Gastroesophageal sphincter (tissue), 4 donors: ENCODE measurements around the gene PNMA6E. TPM values are rescaled to one million over a fixed set of nuclear protein-coding genes. Genes with fewer than 3 reads are reported as not detected.

Experiments used
- ATAC-seq: fragments of 150-250 bp; one replicate; pipeline ENCODE4 v1.9.1; 2016; ENCODE audit warnings: mild to moderate bottlenecking, moderate library complexity
- H3K27ac ChIP-seq, 4 donors: fragments of 200-600 bp; sonication (generic) in 3 of 4; 1 replicate in 3 of 4; 2 replicates in 1 of 4; pipeline ENCODE4 v1.5.1; 2016 to 2019
- H3K27me3 ChIP-seq: fragments of 200-600 bp; sonication (generic); one replicate; pipeline ENCODE4 v1.5.1; 2019
- H3K36me3 ChIP-seq, 2 donors: fragments of 200-600 bp; sonication (generic); one replicate each; pipeline ENCODE4 v1.5.1; 2019; ENCODE audit warnings: control low read depth in 1 of 2
- H3K4me1 ChIP-seq, 3 donors: fragments of 200-600 bp; sonication (generic); 1 replicate in 2 of 3; 2 replicates in 1 of 3; pipeline ENCODE4 v1.5.1; 2016 to 2019; ENCODE audit warnings: control low read depth in 2 of 3
- H3K4me3 ChIP-seq, 2 donors: fragments of 200-600 bp; sonication (generic); one replicate each; pipeline ENCODE4 v1.5.1; 2019; ENCODE audit warnings: mild to moderate bottlenecking in 1 of 2, moderate library complexity in 1 of 2
- H3K9me3 ChIP-seq, 3 donors: fragments of 200-600 bp; sonication (generic); one replicate each; pipeline ENCODE4 v1.5.1; 2017 to 2019; ENCODE audit warnings: control low read depth in 2 of 3
- CTCF ChIP-seq, 4 experiments: fragments of 200-600 bp in 2 of 4; fragments of 450-650 bp in 2 of 4; sonication (generic) in 1 of 4; IDR thresholded peaks; one replicate each; pipeline ENCODE4 v1.5.1; 2017 to 2019; ENCODE audit warnings: antibody characterized with exemption in 4 of 4, mild to moderate bottlenecking in 2 of 4, moderate library complexity in 2 of 4
- EP300 ChIP-seq: sonication (generic); formaldehyde crosslinking; IDR thresholded peaks from one replicate; pipeline ENCODE4 v1.6.1; 2017; ENCODE audit warnings: antibody characterized with exemption, mild to moderate bottlenecking
- POLR2A ChIP-seq, 2 donors: fragments of 450-650 bp; IDR thresholded peaks; one replicate each; pipeline ENCODE4 v1.6.1; 2017; ENCODE audit warnings: antibody characterized with exemption in 2 of 2, mild to moderate bottlenecking in 2 of 2, moderate library complexity in 1 of 2
- POLR2AphosphoS5 ChIP-seq: sonication (generic); formaldehyde crosslinking; IDR thresholded peaks from one replicate; pipeline ENCODE4 v1.6.1; 2017; ENCODE audit warnings: antibody characterized with exemption
- WGBS, 2 donors: methylation state at CpG; one replicate each; pipeline ENCODE4 v1.1.5; 2018; ENCODE audit warnings: low coverage in 1 of 2; 5-methylcytosine and 5-hydroxymethylcytosine counted together
- total RNA-seq, 4 donors: library from RNA; depleted of rRNA; stranded (reverse); fragments of >200 nt; gene quantifications; one replicate each; pipeline ENCODE4 v1.1.0, GENCODE V29; 2016

The PNMA6E gene
- total RNA-seq, 4 donors from 2014 or later = not detected

GRCh38 chrX:153417637-153418036 lies 16.5 kb upstream of the PNMA6E start:
- 100% methylated on average over 3 of the region's 8 CpGs; no CpG with 5 or more reads in 1 of the 2 donors for WGBS, 2 donors
- peaks cover 0 to 22% of the 10 kb centered on the region in 2 donors for H3K36me3 ChIP-seq
- H3K4me1 ChIP-seq = peaks cover 0 to 4% (median 0%) of the 10 kb centered on the region in 3 donors
- H3K4me3 ChIP-seq = no peak overlapping the region
- H3K27me3 ChIP-seq = no peaks in the 10 kb centered on the region
- ATAC-seq = no peak
- no peaks in the 10 kb centered on the region for H3K9me3 ChIP-seq
- TF ChIP-seq CTCF (IDR thresholded peaks at IDR 0.05) (no peak), POLR2AphosphoS5 (no peak), POLR2A (IDR thresholded peaks at IDR 0.05) (no peak), EP300 (no peak)
- H3K27ac ChIP-seq = no peak overlapping the region

DNA sequence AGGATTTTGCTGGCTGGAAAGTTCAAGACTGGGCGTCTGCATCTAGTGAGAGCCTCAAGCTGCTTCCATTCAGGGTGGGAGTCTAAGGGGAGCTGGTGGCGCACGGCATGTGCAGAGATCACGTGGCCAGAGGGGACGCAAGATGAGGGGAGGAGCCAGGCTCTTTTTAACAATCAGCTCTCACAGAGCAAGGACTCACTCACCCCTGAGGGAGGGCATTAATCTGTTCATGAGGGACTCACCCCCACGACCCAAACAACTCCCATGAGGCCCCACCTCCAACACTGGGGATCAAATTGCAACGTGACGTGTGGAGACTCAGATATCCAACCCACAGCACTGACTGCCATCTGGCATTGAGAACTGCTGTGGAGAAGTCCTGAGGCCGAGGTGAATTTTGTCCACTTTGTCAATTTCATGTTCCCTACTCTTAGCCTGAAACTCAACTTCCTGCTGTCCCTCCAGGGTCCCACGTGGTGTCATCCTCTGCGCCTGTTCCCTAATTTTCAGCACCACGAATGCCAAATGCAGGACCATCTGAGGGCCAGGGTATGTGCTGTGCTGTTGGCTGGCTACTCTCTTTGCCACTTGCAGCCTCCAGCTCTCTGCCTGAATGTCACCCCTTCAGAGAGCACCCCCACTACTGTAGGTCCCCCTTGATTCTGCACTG lies 15.8 kb upstream of the PNMA6E start:
- no peak for ATAC-seq
- peaks cover 0 to 19% of the 10 kb centered on the region in 2 donors for H3K36me3 ChIP-seq
- H3K27ac ChIP-seq = no peak overlapping the region
- TF ChIP-seq POLR2AphosphoS5 = no peak
- H3K4me1 ChIP-seq = peaks cover 0 to 11% (median 0%) of the 10 kb centered on the region in 3 donors
- no peaks in the 10 kb centered on the region for H3K27me3 ChIP-seq
- 60% methylated on average over 2 of the region's 12 CpGs; no CpG with 5 or more reads in 1 of the 2 donors for WGBS, 2 donors
- H3K9me3 ChIP-seq = no peaks in the 10 kb centered on the region
- H3K4me3 ChIP-seq = no peak overlapping the region

DNA sequence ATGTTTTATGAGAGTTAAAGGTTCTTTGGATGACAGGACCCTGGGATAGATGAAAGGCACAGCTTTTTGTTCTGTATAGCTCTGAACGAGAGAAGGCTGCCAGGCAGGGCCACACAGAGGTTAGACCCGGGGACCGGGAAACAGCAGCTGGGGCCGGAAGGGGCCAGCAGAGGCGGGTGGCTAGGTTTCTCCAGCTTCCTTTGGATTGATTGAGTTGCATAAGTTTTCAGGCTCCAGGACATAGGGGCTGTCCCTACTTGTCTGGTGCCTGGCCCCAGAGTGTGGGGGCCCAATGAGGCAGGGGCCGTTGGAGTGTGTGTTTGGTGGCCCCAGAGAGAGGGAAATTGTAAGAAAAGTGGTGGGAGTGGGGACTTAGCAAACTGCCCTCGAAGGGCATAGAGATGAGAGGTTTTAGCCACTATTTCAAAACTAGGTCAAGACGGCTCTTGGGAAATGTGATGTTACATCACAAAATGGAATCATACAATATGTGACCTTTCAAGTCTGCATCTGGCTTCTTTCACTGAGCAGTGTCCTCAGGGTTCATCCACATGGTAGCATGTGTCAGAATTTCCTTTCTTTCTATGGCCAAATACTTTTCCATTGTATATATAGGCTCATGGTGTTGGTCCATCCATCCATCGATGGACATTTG lies 13.8 kb upstream of the PNMA6E start:
- peak overlapping the region in 3 of 4 donors; percentile 12 to 31 (median 31) for H3K27ac ChIP-seq
- H3K27me3 ChIP-seq = no peaks in the 10 kb centered on the region
- H3K36me3 ChIP-seq = no peaks in the 10 kb centered on the region
- H3K4me3 ChIP-seq = no peak overlapping the region
- TF ChIP-seq CTCF (IDR thresholded peaks at IDR 0.05) (no peak), POLR2AphosphoS5 (peak; percentile 60)
- ATAC-seq = peak; percentile 50
- no peaks in the 10 kb centered on the region for H3K9me3 ChIP-seq
- H3K4me1 ChIP-seq = peaks cover 0 to 23% (median 0%) of the 10 kb centered on the region in 3 donors
- WGBS, 2 donors = 69 to 77% methylated on average over 2 to 7 of the region's 9 CpGs

DNA sequence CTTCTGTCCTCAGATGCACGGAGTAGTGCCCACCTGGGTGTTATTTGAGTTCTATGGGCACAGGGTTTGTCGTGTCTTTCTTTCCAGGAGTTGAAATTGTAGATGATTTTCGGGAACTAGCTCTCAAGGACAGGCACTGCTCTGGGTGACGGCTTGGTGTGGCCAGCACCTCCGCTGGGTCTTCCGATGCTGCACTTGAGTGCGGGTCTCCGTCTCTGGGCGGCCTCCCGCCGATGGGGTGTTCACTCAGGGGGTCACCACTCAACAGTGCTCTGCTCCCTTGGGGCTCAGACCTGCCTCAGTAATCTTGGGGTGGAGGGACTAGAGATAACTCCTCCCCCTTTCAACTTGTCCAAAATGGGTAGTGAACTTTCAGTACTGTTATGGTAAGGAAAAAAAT lies 12.6 kb upstream of the PNMA6E start:
- no peak overlapping the region for H3K4me3 ChIP-seq
- H3K4me1 ChIP-seq = peaks cover 0 to 23% (median 0%) of the 10 kb centered on the region in 3 donors
- WGBS, 2 donors = no CpG with 5 or more reads among the region's 11 CpGs
- no peak overlapping the region for H3K27ac ChIP-seq
- no peaks in the 10 kb centered on the region for H3K9me3 ChIP-seq
- no peak for ATAC-seq
- H3K27me3 ChIP-seq = no peaks in the 10 kb centered on the region
- TF ChIP-seq CTCF (IDR thresholded peaks at IDR 0.05) (no peak), POLR2A (IDR thresholded peaks at IDR 0.05) (no peak), POLR2AphosphoS5 (no peak)
- H3K36me3 ChIP-seq = no peaks in the 10 kb centered on the region

- no peak for TF ChIP-seq POLR2AphosphoS5
- TF ChIP-seq POLR2A (IDR thresholded peaks at IDR 0.05) = no peak
- TF ChIP-seq CTCF (IDR thresholded peaks at IDR 0.05) = no peak
- no peak for TF ChIP-seq EP300
- 40 to 73% methylated on average over 1 to 16 of the region's 23 CpGs for WGBS, 2 donors
- H3K4me1 ChIP-seq = peaks cover 0 to 23% (median 0%) of the 10 kb centered on the region in 3 donors
- ATAC-seq = no peak
- no peaks in the 10 kb centered on the region for H3K9me3 ChIP-seq
- no peak overlapping the region for H3K27ac ChIP-seq
- H3K36me3 ChIP-seq = no peaks in the 10 kb centered on the region
- no peak overlapping the region for H3K4me3 ChIP-seq
- no peaks in the 10 kb centered on the region for H3K27me3 ChIP-seq
Observed at GRCh38 chrX:153412746-153413720, 11.9 kb upstream of the PNMA6E start.
